Stimulated activated CD4-positive, alpha-beta T cell treated with anti-CD3 and anti-CD28 coated beads, TNF-alpha, amount 100 ng/mL, for 48 hours (primary cell): ENCODE results near the gene KRT77.
A peak's percentile ranks its signal among the peaks of the same experiment; 100 is the strongest.
"Not testable (repeated sequence)": the region's sequence is repeated elsewhere in the genome, so short reads cannot be mapped to it uniquely, and the experiment has no call there.

Source experiments
- DNase-seq, 3 donors: peaks; one replicate each; pipeline ENCODE4 v3.0.0-alpha.2; 2020; ENCODE audit warnings: low read depth in 3 of 3

The KRT77 gene

GRCh38 chr12:52722680-52723079 lies 19.4 kb upstream of the KRT77 start:
- no peak for DNase-seq

- DNase-seq = no peak
Measured at GRCh38 chr12:52721838-52722470, 18.6 kb upstream of the KRT77 start.

GRCh38 chr12:52720365-52720886 lies 17.1 kb upstream of the KRT77 start:
- DNase-seq = no peak

- DNase-seq = no peak
Measured at GRCh38 chr12:52716061-52716460, 12.7 kb upstream of the KRT77 start.

- no peak for DNase-seq
Measured at GRCh38 chr12:52715416-52715815, 12.1 kb upstream of the KRT77 start.

- DNase-seq = no peak
Measured at GRCh38 chr12:52714887-52715281, 11.6 kb upstream of the KRT77 start.

- DNase-seq = peak in 2 of 3 donors; percentile 4 to 26
Measured at GRCh38 chr12:52713960-52714886, 10.9 kb upstream of the KRT77 start.

- not testable (repeated sequence) for DNase-seq
Measured at GRCh38 chr12:52712122-52712521, 8.8 kb upstream of the KRT77 start.

GRCh38 chr12:52710730-52711129 lies 7.4 kb upstream of the KRT77 start:
- no peak for DNase-seq

GRCh38 chr12:52708010-52708409 lies 4.7 kb upstream of the KRT77 start:
- no peak for DNase-seq

- DNase-seq = no peak
Measured at GRCh38 chr12:52704464-52704863, 1.1 kb upstream of the KRT77 start.

GRCh38 chr12:52703878-52704277 lies 554 bp upstream of the KRT77 start:
- no peak for DNase-seq

- DNase-seq = no peak
Measured at GRCh38 chr12:52702338-52702737, 986 bp downstream of the KRT77 start.

GRCh38 chr12:52701281-52701680 lies 2.0 kb downstream of the KRT77 start:
- DNase-seq = no peak

GRCh38 chr12:52699960-52700359 lies 3.4 kb downstream of the KRT77 start:
- DNase-seq = no peak

- no peak for DNase-seq
Measured at GRCh38 chr12:52699373-52699772, 4.0 kb downstream of the KRT77 start.

- DNase-seq = no peak
Measured at GRCh38 chr12:52698651-52699340, 4.5 kb downstream of the KRT77 start.

GRCh38 chr12:52697058-52697582 lies 6.2 kb downstream of the KRT77 start:
- no peak for DNase-seq

- DNase-seq = no peak
Measured at GRCh38 chr12:52696588-52696987, 6.7 kb downstream of the KRT77 start.

GRCh38 chr12:52695039-52695438 lies 8.3 kb downstream of the KRT77 start:
- DNase-seq = no peak

- DNase-seq = no peak
Measured at GRCh38 chr12:52694151-52694550, 9.2 kb downstream of the KRT77 start.

GRCh38 chr12:52693261-52693660 lies 10.1 kb downstream of the KRT77 start:
- DNase-seq = no peak
